ENCODE data around the gene WFS1. TPM values are rescaled to one million over a fixed set of nuclear protein-coding genes. Genes with fewer than 3 reads are reported as not detected.
A peak's percentile ranks its signal among the peaks of the same experiment; 100 is the strongest.

The WFS1 gene
- total RNA-seq, 1 experiment from 2014 or later, result 21.5 TPM

- Histone ChIP-seq H3K9me3 (ENCODE audit: control insufficient read depth in 1 of 2, insufficient read depth in 1 of 2, low read depth in 1 of 2, low read length in 2 of 2) (no peaks in the 10 kb centered on the region), H3K4me3 (replicated peaks in 1 of 2; ENCODE audit: low read depth in 1 of 2, low read length in 2 of 2) (no peak overlapping the region), H3K79me2 (ENCODE audit: insufficient read depth, low read length) (no peaks in the 10 kb centered on the region), H2AFZ (ENCODE audit: low read depth, low read length, poor library complexity, severe bottlenecking) (no peak overlapping the region), H3K27ac (ENCODE audit: low read depth, low read length) (no peak overlapping the region), H3K4me1 (ENCODE audit: control insufficient read depth in 1 of 2, insufficient read depth in 2 of 2, low read length in 2 of 2) (peaks cover 4 to 5% of the 10 kb centered on the region in 2 experiments; a peak in 3 of 4 replicates), H3K9me2 (ENCODE audit: insufficient read depth) (no peaks in the 10 kb centered on the region), H3K36me3 (ENCODE audit: control insufficient read depth in 1 of 2, insufficient read depth in 2 of 2, low read length in 2 of 2) (no peaks in the 10 kb centered on the region), H3K27me3 (ENCODE audit: insufficient read depth, low read length) (peaks cover 7% of the 10 kb centered on the region; the same call in 1 of the 2 replicates), H3K4me2 (ENCODE audit: low read length) (no peak overlapping the region), H4K20me1 (ENCODE audit: insufficient read depth) (no peaks in the 10 kb centered on the region), H3K9ac (ENCODE audit: low read length) (no peak overlapping the region)
- RAD21 ChIA-PET (ENCODE audit: low non-redundant PET in 1 of 2, low total read pairs in 2 of 2, uncharacterized antibody in 2 of 2, unreplicated experiment in 2 of 2), result interaction anchor here (0.8 to 1.5 kb wide), 6 partner anchors 13 to 67 kb away, joined by 3 to 22 read pairs (median 7); no protein-coding TSS in a partner anchor
- peak; percentile 93 for ATAC-seq
- no TSS peak for BruUV-seq (replicated peaks)
- TF ChIP-seq YY1 (IDR thresholded peaks at IDR 0.05; ENCODE audit: extremely low read depth, insufficient replicate concordance, low read depth, low read length), result peak; percentile 74
- TF ChIP-seq CTCF (IDR thresholded peaks at IDR 0.05 in 2 of 3, conservative IDR thresholded peaks at IDR 0.05 in 1 of 3; ENCODE audit: borderline replicate concordance in 1 of 3, insufficient read depth in 1 of 3, low read depth in 2 of 3, low read length in 2 of 3), result peak; percentile 67 to 90 (median 78)
- TF ChIP-seq RAD21 (IDR thresholded peaks at IDR 0.05; ENCODE audit: low read depth), result peak; percentile 94
- TF ChIP-seq EZH2 (IDR thresholded peaks at IDR 0.05), result no peak
- no peak for TF ChIP-seq POLR2A (IDR thresholded peaks at IDR 0.05; ENCODE audit: borderline replicate concordance, extremely low read depth, insufficient read depth, insufficient read length)
- POLR2A ChIA-PET, result no interaction called here
- no peak for DNase-seq (ENCODE audit: low read depth, low spot score)
- CTCF ChIA-PET, result interaction anchor here (1.0 to 6.0 kb wide), 7 partner anchors 8 to 284 kb away, joined by 3 to 81 read pairs (median 9); no protein-coding TSS in a partner anchor
- intact Hi-C loops (cut with micrococcal nuclease), result loop anchor here (1.0 kb wide), 1 partner anchor 63 kb away; no protein-coding TSS in a partner anchor
Measured at GRCh38 chr4:6264225-6264540, 5.5 kb upstream of the WFS1 start.

GRCh38 chr4:6265546-6265945 lies 4.1 kb upstream of the WFS1 start:
- Histone ChIP-seq H2AFZ (ENCODE audit: low read depth, low read length, poor library complexity, severe bottlenecking) (no peak overlapping the region), H3K36me3 (ENCODE audit: control insufficient read depth in 1 of 2, insufficient read depth in 2 of 2, low read length in 2 of 2) (no peaks in the 10 kb centered on the region), H3K4me3 (replicated peaks in 1 of 2; ENCODE audit: low read depth in 1 of 2, low read length in 2 of 2) (no peak overlapping the region), H3K4me1 (ENCODE audit: control insufficient read depth in 1 of 2, insufficient read depth in 2 of 2, low read length in 2 of 2) (peaks cover 5 to 10% of the 10 kb centered on the region in 2 experiments; a peak in 3 of 4 replicates), H3K79me2 (ENCODE audit: insufficient read depth, low read length) (peaks cover 3% of the 10 kb centered on the region; the same call in 1 of the 2 replicates), H3K9me3 (ENCODE audit: control insufficient read depth in 1 of 2, insufficient read depth in 1 of 2, low read depth in 1 of 2, low read length in 2 of 2) (no peaks in the 10 kb centered on the region), H3K27ac (ENCODE audit: low read depth, low read length) (no peak overlapping the region), H3K4me2 (ENCODE audit: low read length) (no peak overlapping the region), H3K9me2 (ENCODE audit: insufficient read depth) (no peaks in the 10 kb centered on the region), H3K27me3 (ENCODE audit: insufficient read depth, low read length) (peaks cover 7% of the 10 kb centered on the region; the same call in 1 of the 2 replicates), H3K9ac (ENCODE audit: low read length) (no peak overlapping the region), H4K20me1 (ENCODE audit: insufficient read depth) (no peaks in the 10 kb centered on the region)
- intact Hi-C loops (cut with micrococcal nuclease), result loop anchor here (5.0 kb wide), 1 partner anchor 807 kb away; no protein-coding TSS in a partner anchor
- BruUV-seq (replicated peaks), result no TSS peak
- TF ChIP-seq RAD21 (IDR thresholded peaks at IDR 0.05; ENCODE audit: low read depth) (no peak), POLR2AphosphoS5 (IDR thresholded peaks at IDR 0.05; ENCODE audit: low read depth, low read length) (no peak), POLR2A (IDR thresholded peaks at IDR 0.05; ENCODE audit: borderline replicate concordance, extremely low read depth, insufficient read depth, insufficient read length) (no peak), EZH2phosphoT487 (IDR thresholded peaks at IDR 0.05; ENCODE audit: borderline replicate concordance) (no peak)
- DNase-seq (ENCODE audit: low read depth, low spot score) (no peak), ATAC-seq (no peak)
- ChIA-PET CTCF (interaction anchor here (0.6 to 6.0 kb wide), 2 partner anchors 15 to 63 kb away, joined by 4 to 81 read pairs; no protein-coding TSS in a partner anchor), POLR2A (no interaction called here), RAD21 (ENCODE audit: low non-redundant PET in 1 of 2, low total read pairs in 2 of 2, uncharacterized antibody in 2 of 2, unreplicated experiment in 2 of 2) (no interaction called here)

Measured in HCT116 (cell line).